OCI-M1 (cell line): Measurements from ENCODE around the gene TOR1AIP1.
A peak's percentile ranks its signal among the peaks of the same experiment; 100 is the strongest.
"Not testable (repeated sequence)": the region's sequence is repeated elsewhere in the genome, so short reads cannot be mapped to it uniquely, and the experiment has no call there.

ENCODE experiments used
- DNase-seq: peaks from one replicate; lab custom pipeline; 2025; lab: John Stamatoyannopoulos, UW

TOR1AIP1 gene

GRCh38 chr1:179882253-179883039 is at the start of gene TOR1AIP1:
TSS of gene TOR1AIP1 (plus strand) at chr1:179882285. CDS start at chr1:179882503, 218 bp downstream.
- DNase-seq: peak; percentile 99

GRCh38 chr1:179836686-179837445 is 45.2 kb upstream of the TOR1AIP1 start:
- DNase-seq: not testable (repeated sequence)

- DNase-seq: no peak
These were observed 42.0 kb upstream of the TOR1AIP1 start for GRCh38 chr1:179840107-179840506.

GRCh38 chr1:179848233-179848632 is 33.9 kb upstream of the TOR1AIP1 start:
- DNase-seq: no peak

GRCh38 chr1:179853102-179853501 is 29.0 kb upstream of the TOR1AIP1 start:
- no peak for DNase-seq

GRCh38 chr1:179855831-179856230 is 26.3 kb upstream of the TOR1AIP1 start:
- not testable (repeated sequence) for DNase-seq

GRCh38 chr1:179856296-179856695 is 25.8 kb upstream of the TOR1AIP1 start:
- no peak for DNase-seq

GRCh38 chr1:179857009-179857408 is 25.1 kb upstream of the TOR1AIP1 start:
- no peak for DNase-seq

- no peak for DNase-seq
These were observed 21.4 kb upstream of the TOR1AIP1 start for GRCh38 chr1:179860652-179861051.

- DNase-seq: no peak
These were observed 16.7 kb upstream of the TOR1AIP1 start for GRCh38 chr1:179865377-179865776.

GRCh38 chr1:179866616-179867015 is 15.5 kb upstream of the TOR1AIP1 start:
- DNase-seq: no peak

GRCh38 chr1:179867493-179868330 is 14.4 kb upstream of the TOR1AIP1 start:
- peak; percentile 74 for DNase-seq

GRCh38 chr1:179870870-179871269 is 11.2 kb upstream of the TOR1AIP1 start:
- no peak for DNase-seq

- no peak for DNase-seq
These were observed 10.1 kb upstream of the TOR1AIP1 start for GRCh38 chr1:179871940-179872339.

GRCh38 chr1:179872558-179872957 is 9.5 kb upstream of the TOR1AIP1 start:
- no peak for DNase-seq

GRCh38 chr1:179873438-179873851 is 8.6 kb upstream of the TOR1AIP1 start:
- DNase-seq: no peak

- DNase-seq: no peak
These were observed 6.3 kb upstream of the TOR1AIP1 start for GRCh38 chr1:179875596-179876299.

GRCh38 chr1:179876300-179876715 is 5.8 kb upstream of the TOR1AIP1 start:
- peak; percentile 65 for DNase-seq

GRCh38 chr1:179877586-179878265 is 4.4 kb upstream of the TOR1AIP1 start, which contains the start of gene TOR1AIP2:
TSS of gene TOR1AIP2 (minus strand) at chr1:179877803. CDS start at chr1:179852665, 25,138 bp downstream.
- peak; percentile 96 for DNase-seq

- DNase-seq: no peak
These were observed 2.3 kb upstream of the TOR1AIP1 start for GRCh38 chr1:179879797-179880196.
